Measurements from ENCODE around the gene GPHA2.

GPHA2 gene

GRCh38 chr11:64929625-64930024 lies 6.1 kb downstream of the GPHA2 start:
- DNase-seq: no peak

- DNase-seq: no peak
Observed at GRCh38 chr11:64928957-64929356, 6.7 kb downstream of the GPHA2 start.

GRCh38 chr11:64926689-64927088 lies 9.0 kb downstream of the GPHA2 start:
- DNase-seq: no peak

- peak; percentile 86 for DNase-seq
Observed at GRCh38 chr11:64925536-64926436, 9.9 kb downstream of the GPHA2 start.

- DNase-seq: peak; percentile 20
Observed at GRCh38 chr11:64924910-64925284, 10.8 kb downstream of the GPHA2 start.

- DNase-seq: peak; percentile 96
Observed at GRCh38 chr11:64923944-64924909, 11.5 kb downstream of the GPHA2 start, which contains the start of gene PPP2R5B. Gene PPP2R5B, plus strand, starts transcription at chr11:64924689. Its CDS starts 1,046 bp downstream, at chr11:64925735.

- no peak for DNase-seq
Observed at GRCh38 chr11:64923151-64923661, 12.5 kb downstream of the GPHA2 start.

- DNase-seq: no peak
Observed at GRCh38 chr11:64921384-64921783, 14.3 kb downstream of the GPHA2 start.

GRCh38 chr11:64920124-64920523 lies 15.6 kb downstream of the GPHA2 start:
- DNase-seq: no peak

GRCh38 chr11:64919627-64920026 lies 16.1 kb downstream of the GPHA2 start:
- DNase-seq: no peak

GRCh38 chr11:64918017-64918416 lies 17.7 kb downstream of the GPHA2 start:
- peak; percentile 65 for DNase-seq

GRCh38 chr11:64917663-64917995 lies 18.1 kb downstream of the GPHA2 start:
- DNase-seq: no peak

GRCh38 chr11:64916775-64917662 lies 18.7 kb downstream of the GPHA2 start, which contains the start of gene ATG2A:
Gene ATG2A, minus strand, starts transcription at chr11:64917209. Its CDS starts 74 bp downstream, at chr11:64917135.
- peak; percentile 100 for DNase-seq

- DNase-seq: peak; percentile 50
Observed at GRCh38 chr11:64916040-64916774, 19.5 kb downstream of the GPHA2 start.

- DNase-seq: peak; percentile 45
Observed at GRCh38 chr11:64915376-64915887, 20.3 kb downstream of the GPHA2 start.

GRCh38 chr11:64914123-64914522 lies 21.6 kb downstream of the GPHA2 start:
- no peak for DNase-seq

GRCh38 chr11:64913171-64913727 lies 22.4 kb downstream of the GPHA2 start:
- no peak for DNase-seq

GRCh38 chr11:64911689-64912088 lies 24.0 kb downstream of the GPHA2 start:
- no peak for DNase-seq

- DNase-seq: no peak
Observed at GRCh38 chr11:64911142-64911541, 24.6 kb downstream of the GPHA2 start.

GRCh38 chr11:64910451-64911093 lies 25.1 kb downstream of the GPHA2 start:
- DNase-seq: no peak

Data from hematopoietic multipotent progenitor cell treated with erythropoietin and hydrocortisone succinate and interleukin-3 and kit ligand, for 8 days (in vitro differentiated cells).